HAP-1 (cell line): ENCODE measurements around the gene MAGI1.
A peak's percentile ranks its signal among the peaks of the same experiment; 100 is the strongest.
"Not testable (repeated sequence)": the region's sequence is repeated elsewhere in the genome, so short reads cannot be mapped to it uniquely, and the experiment has no call there.

Experiments used
- DNase-seq, 2 experiments: peaks; one replicate each; pipeline ENCODE4 v3.0.0-alpha.2; 2016 to 2020; ENCODE audit warnings: low spot score in 2 of 2
- H3K27me3 ChIP-seq: fragments of 250-450 bp; sonication (Bioruptor Pico); 2 replicates; pipeline ENCODE4 v1.5.1; 2020; ENCODE audit warnings: low read depth, mild to moderate bottlenecking, moderate library complexity
- H3K36me3 ChIP-seq: fragments of 250-450 bp; sonication (Bioruptor Pico); replicated peaks from 2 replicates; pipeline ENCODE4 v1.5.1; 2020; ENCODE audit warnings: mild to moderate bottlenecking
- H3K4me1 ChIP-seq: fragments of 250-450 bp; sonication (Bioruptor Pico); 2 replicates; pipeline ENCODE4 v1.5.1; 2020; ENCODE audit warnings: mild to moderate bottlenecking
- H3K4me3 ChIP-seq: fragments of 250-450 bp; sonication (Bioruptor Pico); 2 replicates; pipeline ENCODE4 v1.5.1; 2020; ENCODE audit warnings: mild to moderate bottlenecking, moderate library complexity
- H3K9me3 ChIP-seq: fragments of 250-450 bp; sonication (Bioruptor Pico); 2 replicates; pipeline ENCODE4 v1.5.1; 2020; ENCODE audit warnings: mild to moderate bottlenecking, moderate library complexity
- in situ Hi-C: fragments of 300-500 bp; cut with MboI; formaldehyde crosslinking; loops from 3 replicates; pipeline ENCODE4 v1.14.3; 2020; ENCODE audit warnings: low sequenced_read_pairs, inconsistent platforms, mixed read lengths

Gene MAGI1

DNA sequence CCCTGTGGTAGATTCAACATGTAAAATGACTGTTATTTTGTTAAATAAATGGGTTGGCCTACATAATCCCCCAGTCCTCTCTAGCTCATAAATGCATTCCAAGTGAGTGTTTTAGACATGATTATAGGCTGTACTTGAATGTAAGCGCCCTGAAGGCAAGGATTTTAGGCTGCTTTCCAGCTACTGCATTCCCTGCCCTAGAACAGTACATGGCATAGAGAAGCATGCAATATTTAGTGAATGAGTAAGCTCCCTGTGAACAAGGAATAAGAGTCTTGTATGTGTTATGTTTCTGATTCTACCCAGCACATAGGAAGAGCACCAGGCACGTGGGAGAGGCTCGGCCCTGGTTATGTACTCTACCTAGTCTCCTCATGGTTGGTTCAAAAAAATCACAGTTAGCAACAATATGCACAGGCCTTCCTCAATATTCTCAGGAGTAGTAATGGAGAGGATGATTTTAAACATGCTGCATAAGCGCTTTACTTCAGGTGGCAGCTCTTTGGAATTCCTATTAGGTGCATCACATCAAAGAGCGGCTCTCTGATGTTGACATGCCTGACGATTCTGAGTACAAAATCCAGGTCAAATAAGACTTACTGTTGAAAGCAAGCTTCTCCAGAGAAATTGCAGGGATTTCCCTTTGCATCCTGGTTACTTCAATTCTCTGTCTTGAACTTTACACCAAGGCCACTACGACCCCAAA is 456.6 kb downstream of the MAGI1 start:
- no peaks in the 10 kb centered on the region for H3K36me3 ChIP-seq
- in situ Hi-C loops = no loop called here
- no peaks in the 10 kb centered on the region for H3K9me3 ChIP-seq
- H3K4me3 ChIP-seq = no peak overlapping the region
- no peaks in the 10 kb centered on the region for H3K4me1 ChIP-seq
- no peak for DNase-seq
- H3K27me3 ChIP-seq = no peaks in the 10 kb centered on the region

DNA sequence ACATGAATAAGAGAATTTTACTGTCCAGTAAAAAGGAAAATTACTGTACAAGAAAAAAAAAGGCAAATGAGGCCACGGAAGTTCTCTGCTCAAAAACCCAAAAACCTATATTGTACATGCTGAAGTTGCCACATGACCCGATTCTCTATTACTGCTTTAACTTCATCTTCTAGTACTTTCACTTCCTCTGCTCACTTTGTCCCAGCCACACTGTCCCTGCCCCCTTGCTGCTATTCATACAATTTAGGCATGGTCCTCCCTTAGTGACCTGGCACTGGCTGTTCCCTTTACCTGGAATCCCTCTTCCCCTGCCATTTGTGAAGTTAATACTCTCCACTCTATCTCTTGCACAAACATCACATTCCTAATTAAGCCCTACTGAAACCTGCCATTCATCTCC is 457.4 kb downstream of the MAGI1 start:
- H3K36me3 ChIP-seq = no peaks in the 10 kb centered on the region
- H3K27me3 ChIP-seq = no peaks in the 10 kb centered on the region
- no peaks in the 10 kb centered on the region for H3K4me1 ChIP-seq
- DNase-seq = no peak
- in situ Hi-C loops = no loop called here
- H3K9me3 ChIP-seq = no peaks in the 10 kb centered on the region
- H3K4me3 ChIP-seq = no peak overlapping the region

DNA sequence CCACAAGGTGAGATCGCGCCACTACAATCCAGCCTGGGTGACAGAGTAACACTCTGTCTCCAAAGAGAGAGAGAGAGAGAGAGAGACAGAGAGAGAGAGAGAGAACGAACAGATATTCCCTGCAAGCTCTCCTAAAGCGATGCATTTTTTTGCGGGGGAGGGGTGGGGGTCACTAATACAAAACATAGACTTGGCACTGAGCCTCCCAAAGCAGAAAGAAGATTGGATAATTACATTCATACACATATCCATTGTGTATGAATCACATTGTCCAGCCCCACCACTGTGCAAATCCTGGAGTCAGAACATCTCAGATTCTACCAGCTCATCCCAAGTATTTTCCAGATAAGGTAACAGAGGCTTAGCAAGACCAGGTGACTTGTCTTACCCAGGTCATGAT is 459.9 kb downstream of the MAGI1 start:
- H3K4me1 ChIP-seq = no peaks in the 10 kb centered on the region
- H3K9me3 ChIP-seq = no peaks in the 10 kb centered on the region
- in situ Hi-C loops = no loop called here
- H3K4me3 ChIP-seq = no peak overlapping the region
- no peaks in the 10 kb centered on the region for H3K36me3 ChIP-seq
- H3K27me3 ChIP-seq = no peaks in the 10 kb centered on the region
- no peak for DNase-seq

DNA sequence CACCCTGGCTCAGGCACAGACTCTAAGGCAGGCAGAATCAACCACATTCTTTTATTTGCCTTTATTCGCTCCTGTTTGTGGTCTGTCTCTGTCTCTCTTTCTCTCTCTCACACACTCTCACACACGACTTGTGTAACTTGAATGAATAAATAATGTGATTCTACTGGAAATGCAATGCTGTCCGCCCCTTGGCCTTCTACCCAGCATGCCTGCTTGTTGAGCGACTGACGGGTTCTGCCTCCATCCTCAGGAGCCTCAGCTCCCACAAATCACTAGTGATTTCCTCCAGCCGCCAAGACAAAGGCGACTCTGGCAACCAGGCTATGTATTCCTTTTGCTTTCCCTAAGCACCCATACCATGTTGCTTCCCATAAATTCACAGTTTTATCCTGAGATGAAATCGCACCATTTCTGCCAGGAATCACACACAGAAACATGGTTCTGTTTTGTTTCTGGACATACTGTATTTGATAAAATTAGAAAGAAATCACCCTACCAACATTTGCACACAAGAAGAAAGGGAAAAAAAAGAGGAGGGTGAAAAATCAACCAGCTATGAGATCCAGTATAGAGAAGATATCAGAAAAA is 460.8 kb downstream of the MAGI1 start:
- in situ Hi-C loops = no loop called here
- no peaks in the 10 kb centered on the region for H3K9me3 ChIP-seq
- H3K4me3 ChIP-seq = no peak overlapping the region
- H3K36me3 ChIP-seq = no peaks in the 10 kb centered on the region
- H3K27me3 ChIP-seq = no peaks in the 10 kb centered on the region
- no peaks in the 10 kb centered on the region for H3K4me1 ChIP-seq
- DNase-seq = no peak

DNA sequence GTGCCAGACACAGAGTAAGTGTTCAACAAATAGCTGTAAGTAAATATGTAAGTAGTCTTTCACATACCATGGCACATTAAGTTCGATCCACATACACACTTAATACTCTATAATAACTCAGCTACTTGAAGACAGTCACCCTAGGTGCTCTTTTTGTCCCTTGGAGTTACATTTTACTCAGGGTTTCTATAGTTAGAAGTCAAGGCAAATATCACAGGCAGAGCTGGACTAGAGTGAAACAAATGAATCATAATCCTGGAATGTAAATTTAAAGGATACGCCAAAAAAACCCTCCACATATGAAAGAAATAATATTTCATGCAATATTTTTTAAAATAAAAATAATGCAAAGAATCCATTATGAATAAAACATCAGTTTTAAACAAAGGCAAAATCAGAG is 461.8 kb downstream of the MAGI1 start:
- in situ Hi-C loops = no loop called here
- H3K36me3 ChIP-seq = no peaks in the 10 kb centered on the region
- H3K9me3 ChIP-seq = no peaks in the 10 kb centered on the region
- no peak overlapping the region for H3K4me3 ChIP-seq
- DNase-seq = no peak
- H3K27me3 ChIP-seq = no peaks in the 10 kb centered on the region
- H3K4me1 ChIP-seq = no peaks in the 10 kb centered on the region

DNA sequence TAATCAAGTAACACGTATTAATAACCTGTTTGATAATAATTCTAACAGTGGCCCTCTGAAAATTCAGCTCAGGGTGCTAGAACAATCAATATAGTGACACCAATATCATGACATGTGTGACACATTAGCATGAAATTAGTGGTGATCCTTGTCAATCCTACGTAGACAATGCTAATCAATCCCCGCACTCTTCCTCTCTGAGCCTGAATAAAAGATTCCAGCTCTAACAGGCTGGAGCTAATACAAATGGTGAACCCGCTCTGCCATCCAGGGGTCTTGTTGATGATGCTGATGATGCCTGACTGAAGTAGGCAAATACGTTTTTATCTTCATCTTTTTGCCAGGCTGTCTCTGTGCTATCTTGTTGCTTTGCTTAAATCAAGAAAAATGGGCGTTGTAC is 462.5 kb downstream of the MAGI1 start:
- in situ Hi-C loops = no loop called here
- Histone ChIP-seq H3K9me3 (no peaks in the 10 kb centered on the region), H3K27me3 (no peaks in the 10 kb centered on the region), H3K4me1 (no peaks in the 10 kb centered on the region), H3K36me3 (no peaks in the 10 kb centered on the region), H3K4me3 (no peak overlapping the region)
- no peak for DNase-seq

DNA sequence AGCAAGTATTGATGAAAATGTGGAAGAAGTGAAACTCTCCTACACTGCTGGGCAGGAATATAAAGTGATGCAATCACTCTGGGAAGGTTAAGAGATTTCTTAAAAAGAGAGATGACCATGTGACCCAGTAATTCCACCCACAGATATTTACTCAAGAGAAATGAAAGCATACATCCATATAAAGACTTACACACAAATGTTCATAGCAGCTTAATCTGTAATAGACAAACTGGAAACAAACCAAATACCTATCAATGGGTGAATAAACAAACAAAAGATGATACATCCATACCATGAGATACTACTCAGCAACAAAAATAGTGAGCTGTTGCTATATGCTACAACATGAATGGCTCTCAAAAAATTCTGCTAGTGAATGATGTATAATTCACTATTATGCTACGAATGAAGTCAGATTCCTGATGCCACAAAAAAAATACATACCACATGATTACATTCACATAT is 463.3 kb downstream of the MAGI1 start:
- Histone ChIP-seq H3K9me3 (no peaks in the 10 kb centered on the region), H3K4me3 (no peak overlapping the region), H3K36me3 (no peaks in the 10 kb centered on the region), H3K27me3 (no peaks in the 10 kb centered on the region), H3K4me1 (no peaks in the 10 kb centered on the region)
- in situ Hi-C loops = no loop called here
- DNase-seq = no peak

DNA sequence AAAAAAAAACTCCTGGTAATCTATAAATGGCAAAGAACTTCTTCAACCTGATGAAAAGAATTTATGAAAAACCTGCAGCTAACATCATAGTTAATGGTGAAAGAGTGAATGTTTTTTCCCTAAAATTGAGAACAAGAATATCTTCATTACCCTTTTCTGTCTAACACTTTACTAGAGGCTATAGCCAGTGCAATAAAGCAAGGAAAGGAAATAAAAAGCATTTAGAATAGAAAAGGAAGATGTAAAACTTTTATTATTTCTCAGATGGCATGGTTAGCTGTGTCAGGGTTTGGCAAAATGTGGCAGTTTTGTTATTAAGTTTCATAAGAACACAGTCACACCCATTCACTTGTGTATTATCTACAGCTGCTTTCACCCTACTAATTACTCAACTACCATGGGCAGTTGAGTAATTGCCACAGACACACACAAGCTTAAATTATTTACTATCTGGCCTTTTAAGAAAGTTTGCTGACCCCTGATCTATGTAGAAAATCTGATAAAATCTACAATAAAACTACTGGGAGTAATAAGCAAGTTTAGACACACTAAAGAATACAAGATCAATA is 465.1 kb downstream of the MAGI1 start:
- Histone ChIP-seq H3K36me3 (no peaks in the 10 kb centered on the region), H3K27me3 (no peaks in the 10 kb centered on the region), H3K9me3 (no peaks in the 10 kb centered on the region), H3K4me3 (no peak overlapping the region), H3K4me1 (peaks cover 7% of the 10 kb centered on the region)
- in situ Hi-C loops = no loop called here
- no peak for DNase-seq

DNA sequence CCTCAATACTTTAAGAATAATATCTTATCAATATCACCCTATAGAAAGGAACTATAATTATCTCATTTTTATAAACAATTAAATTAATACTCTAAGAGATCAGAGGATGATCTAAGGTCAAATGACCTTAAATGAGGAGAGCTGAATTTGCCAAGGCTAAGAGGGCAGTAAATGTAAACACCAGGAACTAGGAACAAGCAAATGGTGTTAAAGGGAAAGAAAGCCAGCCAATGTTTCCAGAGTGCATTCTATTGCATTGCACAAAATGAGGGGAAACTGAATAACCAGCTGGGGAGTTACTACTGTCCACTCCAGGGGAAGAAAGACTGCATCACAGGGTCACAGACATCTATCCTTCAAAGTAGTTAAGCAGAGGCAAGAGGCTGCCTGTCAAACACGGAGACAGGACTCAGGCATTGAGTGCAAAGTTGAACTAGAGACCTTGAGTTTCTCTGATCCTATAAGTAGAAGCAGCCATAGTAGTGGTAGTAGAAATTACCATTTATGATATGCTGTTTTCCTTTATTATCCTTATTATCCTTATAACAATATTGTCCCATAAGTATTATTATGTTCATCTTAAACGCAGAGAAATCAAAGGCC is 466.4 kb downstream of the MAGI1 start:
- no peak for DNase-seq
- no peak overlapping the region for H3K4me3 ChIP-seq
- no peaks in the 10 kb centered on the region for H3K9me3 ChIP-seq
- H3K36me3 ChIP-seq = no peaks in the 10 kb centered on the region
- in situ Hi-C loops = no loop called here
- H3K4me1 ChIP-seq = peaks cover 7% of the 10 kb centered on the region
- no peaks in the 10 kb centered on the region for H3K27me3 ChIP-seq

DNA sequence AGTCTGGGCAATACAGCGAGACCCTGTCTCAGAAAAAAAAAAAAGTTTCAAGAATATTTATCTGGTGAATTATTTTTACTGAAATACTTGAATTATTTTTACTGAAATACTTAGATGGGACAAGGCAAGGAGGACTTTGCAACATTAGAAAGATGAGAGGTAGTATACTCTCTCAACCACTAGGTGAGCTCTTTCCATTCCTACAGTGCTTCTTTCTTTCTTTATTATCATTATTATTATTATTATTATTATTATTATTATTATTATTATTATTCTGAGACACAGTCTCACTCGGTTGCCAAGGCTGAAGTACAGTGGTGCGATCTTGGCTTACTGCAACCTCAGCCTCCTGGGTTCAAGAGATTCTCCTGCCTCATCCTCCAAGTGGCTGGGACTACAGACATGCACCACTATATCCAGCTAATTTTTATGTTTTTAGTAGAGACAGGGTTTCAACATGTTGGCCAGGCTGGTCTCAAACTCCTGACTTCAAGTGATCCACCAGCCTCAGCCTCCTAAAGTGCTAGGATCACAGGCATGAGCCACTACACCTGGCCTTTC is 468.8 kb downstream of the MAGI1 start:
- no peaks in the 10 kb centered on the region for H3K9me3 ChIP-seq

DNA sequence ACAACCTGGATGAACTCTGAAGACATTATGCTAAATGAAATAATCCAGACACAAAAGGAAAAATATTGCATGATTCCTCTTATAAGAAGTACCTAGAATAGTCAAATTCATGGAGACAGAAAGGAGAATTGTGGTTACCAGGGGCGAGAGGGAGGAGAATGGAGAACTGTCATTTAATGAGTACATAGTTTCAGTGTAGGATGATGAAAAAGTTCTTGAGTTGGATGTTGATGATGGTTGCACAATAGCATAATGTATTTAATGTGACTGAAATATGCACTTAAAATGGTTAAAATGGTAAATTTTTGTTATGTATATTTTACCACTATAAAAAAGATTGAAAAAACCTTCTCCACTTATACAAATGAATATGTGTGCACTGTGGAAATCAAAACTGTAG is 469.6 kb downstream of the MAGI1 start:
- Histone ChIP-seq H3K9me3 (no peaks in the 10 kb centered on the region), H3K36me3 (no peaks in the 10 kb centered on the region), H3K4me1 (peaks cover 13% of the 10 kb centered on the region), H3K4me3 (no peak overlapping the region), H3K27me3 (no peaks in the 10 kb centered on the region)
- peak in 1 of 2 experiments; percentile 32 for DNase-seq
- in situ Hi-C loops = no loop called here

More for the DNA sequence above, 468.8 kb downstream of the MAGI1 start:
- H3K27me3 ChIP-seq = no peaks in the 10 kb centered on the region
- in situ Hi-C loops = no loop called here
- DNase-seq = no peak
- no peaks in the 10 kb centered on the region for H3K36me3 ChIP-seq
- H3K4me3 ChIP-seq = no peak overlapping the region
- H3K4me1 ChIP-seq = peaks cover 7% of the 10 kb centered on the region

DNA sequence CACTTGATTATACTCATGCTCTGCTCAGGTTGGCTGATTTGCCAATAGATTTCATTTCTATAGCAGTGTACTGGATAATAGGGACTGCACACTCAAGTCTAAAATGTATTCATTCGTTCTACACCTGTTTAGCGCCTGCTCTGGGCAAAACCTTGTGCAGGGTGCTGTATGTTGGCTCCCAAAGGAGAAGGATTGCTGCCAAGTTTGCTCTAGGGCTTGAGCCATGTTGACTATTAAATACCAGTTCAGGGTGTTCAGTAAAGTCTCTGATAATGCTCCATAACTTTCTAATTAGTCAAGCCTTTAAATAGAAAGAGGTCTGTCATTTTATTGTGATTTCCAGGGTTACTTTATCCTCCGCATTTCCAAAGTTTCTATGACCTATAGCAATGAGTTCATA is 470.2 kb downstream of the MAGI1 start:
- DNase-seq = no peak
- in situ Hi-C loops = no loop called here
- Histone ChIP-seq H3K4me1 (peaks cover 13% of the 10 kb centered on the region), H3K9me3 (no peaks in the 10 kb centered on the region), H3K4me3 (no peak overlapping the region), H3K36me3 (no peaks in the 10 kb centered on the region), H3K27me3 (no peaks in the 10 kb centered on the region)

DNA sequence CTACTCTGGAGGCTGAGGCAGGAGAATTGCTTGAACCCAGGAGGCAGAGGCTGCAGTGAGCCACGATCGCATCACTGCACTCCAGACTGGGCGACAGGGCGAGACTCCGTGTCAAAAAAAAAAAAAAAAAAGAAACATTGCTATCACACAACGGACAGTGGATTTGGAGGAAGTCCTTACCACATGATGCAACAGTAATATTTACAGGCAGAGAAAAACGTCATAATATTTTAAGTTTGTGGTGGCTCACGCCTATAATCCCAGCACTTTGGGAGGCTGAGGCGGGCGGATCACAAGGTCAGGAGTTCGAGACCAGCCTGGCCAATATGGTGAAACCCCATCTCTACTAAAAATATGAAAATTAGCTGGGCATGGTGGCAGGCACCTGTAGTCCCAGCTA is 473.0 kb downstream of the MAGI1 start:
- DNase-seq, H3K9me3 ChIP-seq, in situ Hi-C loops, H3K36me3 ChIP-seq, H3K4me3 ChIP-seq, H3K27me3 ChIP-seq: not testable (repeated sequence)
- H3K4me1 ChIP-seq = peaks cover 13% of the 10 kb centered on the region

DNA sequence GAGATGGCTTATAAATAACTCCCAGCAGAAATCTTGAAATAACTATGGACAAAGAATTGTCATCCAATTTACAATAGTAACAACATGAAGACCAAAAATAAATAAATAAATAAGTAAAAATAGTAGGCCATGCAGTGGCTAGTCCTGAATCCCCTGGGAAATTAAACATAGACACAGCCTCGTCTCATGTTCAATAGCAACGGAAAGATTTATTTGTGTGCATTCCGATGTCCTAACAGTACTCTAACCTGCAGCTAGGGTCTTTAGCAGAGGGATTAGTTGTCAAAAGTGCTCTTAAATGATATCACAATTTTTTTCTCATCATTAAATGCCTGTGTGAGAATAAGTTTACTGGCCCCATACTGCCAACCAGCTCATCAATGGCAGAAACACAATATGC is 474.2 kb downstream of the MAGI1 start:
- H3K27me3 ChIP-seq = no peaks in the 10 kb centered on the region

More for the DNA sequence above, 474.2 kb downstream of the MAGI1 start:
- Histone ChIP-seq H3K4me1 (peaks cover 22% of the 10 kb centered on the region), H3K36me3 (no peaks in the 10 kb centered on the region), H3K9me3 (no peaks in the 10 kb centered on the region), H3K4me3 (no peak overlapping the region)
- in situ Hi-C loops = no loop called here
- DNase-seq = no peak
